ENCODE data around the gene SFXN5.

Gene SFXN5

DNA sequence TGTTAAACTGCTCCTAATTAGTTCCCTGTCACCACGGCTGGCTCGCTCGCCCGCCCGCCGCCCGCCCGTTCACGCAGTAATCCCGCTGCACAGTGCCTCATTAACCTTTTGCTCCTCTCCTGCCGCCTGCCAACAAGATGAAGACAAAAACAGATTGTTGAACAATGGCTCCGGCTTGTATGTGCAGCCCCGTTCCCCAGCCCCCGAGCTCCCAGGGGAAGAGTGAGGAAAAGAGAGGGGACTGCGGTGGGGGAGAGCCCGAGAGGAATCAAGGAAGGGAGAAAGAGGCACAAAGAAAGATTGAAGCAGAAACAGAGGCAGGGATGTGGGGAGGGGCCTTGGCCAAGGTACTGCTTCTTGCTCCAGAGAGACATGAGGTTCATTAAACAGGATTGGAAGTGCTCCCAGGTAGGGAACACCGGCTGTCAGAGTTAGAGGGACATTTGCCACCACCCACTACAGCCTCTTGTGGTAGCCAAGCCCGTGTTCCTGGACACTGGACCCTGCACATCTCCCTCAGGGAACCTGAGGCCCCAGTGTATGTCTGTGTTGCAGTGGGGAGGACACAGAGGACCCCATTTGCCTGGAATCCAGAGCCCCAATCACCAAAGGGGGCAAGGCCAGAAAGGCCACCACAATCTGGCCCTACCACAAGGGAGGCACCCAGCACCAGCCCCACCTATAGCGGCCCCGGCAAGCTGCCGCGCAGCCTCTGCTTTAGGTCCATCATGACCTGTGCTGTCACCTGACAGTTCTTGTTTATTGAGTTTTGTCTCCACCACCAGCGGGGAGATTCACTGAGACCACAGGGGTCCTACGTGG lies 116.1 kb downstream of the SFXN5 start:
- no peak overlapping the region for H3K4me3 ChIP-seq (ENCODE audit: low read depth, low read length)
- no peaks in the 10 kb centered on the region for H3K9me3 ChIP-seq
- no peaks in the 10 kb centered on the region for H3K27me3 ChIP-seq
- H3K36me3 ChIP-seq: no peaks in the 10 kb centered on the region
- TF ChIP-seq, protein P1, sequence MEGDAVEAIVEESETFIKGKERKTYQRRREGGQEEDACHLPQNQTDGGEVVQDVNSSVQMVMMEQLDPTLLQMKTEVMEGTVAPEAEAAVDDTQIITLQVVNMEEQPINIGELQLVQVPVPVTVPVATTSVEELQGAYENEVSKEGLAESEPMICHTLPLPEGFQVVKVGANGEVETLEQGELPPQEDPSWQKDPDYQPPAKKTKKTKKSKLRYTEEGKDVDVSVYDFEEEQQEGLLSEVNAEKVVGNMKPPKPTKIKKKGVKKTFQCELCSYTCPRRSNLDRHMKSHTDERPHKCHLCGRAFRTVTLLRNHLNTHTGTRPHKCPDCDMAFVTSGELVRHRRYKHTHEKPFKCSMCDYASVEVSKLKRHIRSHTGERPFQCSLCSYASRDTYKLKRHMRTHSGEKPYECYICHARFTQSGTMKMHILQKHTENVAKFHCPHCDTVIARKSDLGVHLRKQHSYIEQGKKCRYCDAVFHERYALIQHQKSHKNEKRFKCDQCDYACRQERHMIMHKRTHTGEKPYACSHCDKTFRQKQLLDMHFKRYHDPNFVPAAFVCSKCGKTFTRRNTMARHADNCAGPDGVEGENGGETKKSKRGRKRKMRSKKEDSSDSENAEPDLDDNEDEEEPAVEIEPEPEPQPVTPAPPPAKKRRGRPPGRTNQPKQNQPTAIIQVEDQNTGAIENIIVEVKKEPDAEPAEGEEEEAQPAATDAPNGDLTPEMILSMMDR (IDR thresholded peaks at IDR 0.05; ENCODE audit: low read depth, low read length): no peak
- no peak for DNase-seq
- H3K4me1 ChIP-seq: no peaks in the 10 kb centered on the region

- Histone ChIP-seq H3K4me3 (ENCODE audit: low read depth, low read length) (no peak overlapping the region), H3K9me3 (no peaks in the 10 kb centered on the region), H3K36me3 (no peaks in the 10 kb centered on the region), H3K27me3 (no peaks in the 10 kb centered on the region), H3K4me1 (no peaks in the 10 kb centered on the region)
- DNase-seq: no peak
- TF ChIP-seq, protein P1 (IDR thresholded peaks at IDR 0.05; ENCODE audit: low read depth, low read length): no peak
These were observed 116.9 kb downstream of the SFXN5 start for GRCh38 chr2:72954376-72955227.

DNA sequence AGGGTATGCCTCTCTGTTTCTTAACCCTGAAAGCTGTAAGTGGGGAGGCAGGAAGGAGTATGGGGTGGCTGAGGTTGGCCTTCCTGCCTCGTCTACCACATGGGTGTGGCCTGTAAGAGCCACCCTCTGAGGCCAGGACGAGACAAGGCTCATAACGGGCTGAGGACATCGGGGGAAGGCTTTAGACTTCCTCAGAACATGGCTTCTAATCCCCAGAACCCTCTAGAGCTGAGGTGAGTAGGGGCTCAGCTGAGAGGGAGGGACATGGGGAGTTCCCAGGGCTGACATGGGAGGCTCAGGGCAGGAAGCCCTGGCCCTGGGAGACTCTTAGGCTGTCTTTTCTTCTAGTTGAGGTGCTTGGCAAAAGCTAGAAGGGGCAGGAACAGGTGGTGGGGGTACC lies 117.5 kb downstream of the SFXN5 start:
- H3K4me1 ChIP-seq: no peaks in the 10 kb centered on the region
- DNase-seq: no peak
- no peak overlapping the region for H3K4me3 ChIP-seq (ENCODE audit: low read depth, low read length)
- TF ChIP-seq, protein P1 (IDR thresholded peaks at IDR 0.05; ENCODE audit: low read depth, low read length): no peak
- H3K27me3 ChIP-seq: no peaks in the 10 kb centered on the region
- no peaks in the 10 kb centered on the region for H3K36me3 ChIP-seq
- no peaks in the 10 kb centered on the region for H3K9me3 ChIP-seq

GRCh38 chr2:72953528-72953927 lies 118.0 kb downstream of the SFXN5 start:
- no peak overlapping the region for H3K4me3 ChIP-seq (ENCODE audit: low read depth, low read length)

GRCh38 chr2:72952961-72953360 lies 118.6 kb downstream of the SFXN5 start:
- TF ChIP-seq, protein P1 (IDR thresholded peaks at IDR 0.05; ENCODE audit: low read depth, low read length): no peak
- H3K4me3 ChIP-seq (ENCODE audit: low read depth, low read length): no peak overlapping the region
- no peaks in the 10 kb centered on the region for H3K36me3 ChIP-seq
- DNase-seq: no peak
- no peaks in the 10 kb centered on the region for H3K4me1 ChIP-seq
- H3K27me3 ChIP-seq: no peaks in the 10 kb centered on the region
- H3K9me3 ChIP-seq: no peaks in the 10 kb centered on the region

More at GRCh38 chr2:72953528-72953927, 118.0 kb downstream of the SFXN5 start:
- no peaks in the 10 kb centered on the region for H3K27me3 ChIP-seq
- no peaks in the 10 kb centered on the region for H3K4me1 ChIP-seq
- TF ChIP-seq, protein P1 (IDR thresholded peaks at IDR 0.05; ENCODE audit: low read depth, low read length): no peak
- H3K36me3 ChIP-seq: no peaks in the 10 kb centered on the region
- DNase-seq: no peak
- no peaks in the 10 kb centered on the region for H3K9me3 ChIP-seq

Data from BE2C (cell line).